Esophagus squamous epithelium (tissue), 5 donors: Measurements from ENCODE around the gene SPG11. TPM values are rescaled to one million over a fixed set of nuclear protein-coding genes. Genes with fewer than 3 reads are reported as not detected.
"Not testable (repeated sequence)": the region's sequence is repeated elsewhere in the genome, so short reads cannot be mapped to it uniquely, and the experiment has no call there.

ENCODE experiments used
- DNase-seq: peaks from one replicate; lab custom pipeline; 2025; lab: John Stamatoyannopoulos, UW
- H3K27ac ChIP-seq, 4 donors: fragments of 200-600 bp; sonication (generic); one replicate each; pipeline ENCODE4 v1.5.1; 2016 to 2019; ENCODE audit warnings: mild to moderate bottlenecking in 1 of 4
- H3K27me3 ChIP-seq, 4 donors: fragments of 200-600 bp; sonication (generic); 1 replicate in 3 of 4; 2 replicates in 1 of 4; pipeline versions ENCODE4 v1.5.1 to v1.6.0; 2017 to 2021; ENCODE audit warnings: antibody characterized with exemption in 1 of 4
- H3K36me3 ChIP-seq, 3 donors: fragments of 200-600 bp; sonication (generic); one replicate each; pipeline ENCODE4 v1.5.1; 2016 to 2019
- H3K4me1 ChIP-seq, 3 donors: fragments of 200-600 bp; sonication (generic); one replicate each; pipeline ENCODE4 v1.5.1; 2017 to 2019
- H3K4me3 ChIP-seq, 4 donors: fragments of 200-600 bp; sonication (generic); 1 replicate in 3 of 4; 2 replicates in 1 of 4; pipeline ENCODE4 v1.5.1; 2016 to 2019; ENCODE audit warnings: mild to moderate bottlenecking in 2 of 4, moderate library complexity in 1 of 4
- H3K9me3 ChIP-seq, 3 donors: fragments of 200-600 bp; sonication (generic); one replicate each; pipeline ENCODE4 v1.5.1; 2016 to 2019
- POLR2A ChIP-seq, 4 donors: fragments of 450-650 bp; IDR thresholded peaks; one replicate each; pipeline ENCODE4 v1.6.1; 2017; ENCODE audit warnings: antibody characterized with exemption in 4 of 4, mild to moderate bottlenecking in 4 of 4, moderate library complexity in 3 of 4
- WGBS, 2 donors: methylation state at CpG; one replicate each; pipeline ENCODE4 v1.1.5; 2018; 5-methylcytosine and 5-hydroxymethylcytosine counted together
- intact Hi-C: fragments of 100-400 bp; cut with DNase I; formaldehyde crosslinking; loops from one replicate; pipeline ENCODE4 v1.15.0; 2022
- total RNA-seq, 4 donors: library from RNA; depleted of rRNA; stranded (reverse); fragments of >200 nt; gene quantifications; one replicate each; pipeline ENCODE4 v1.1.0, GENCODE V29; 2016
- TF ChIP-seq, protein P1 (sequence below), 6 experiments: fragments of 450-650 bp in 4 of 6; fragments of 200-600 bp in 2 of 6; sonication (generic) in 2 of 6; IDR thresholded peaks; one replicate each; pipeline ENCODE4 v1.5.1; 2016 to 2019; ENCODE audit warnings: antibody characterized with exemption in 6 of 6, mild to moderate bottlenecking in 4 of 6, moderate library complexity in 4 of 6
- donor health status: DM: yes; HTN: yes; CAD: no.

The SPG11 gene
- total RNA-seq, 4 donors from 2014 or later, result 43.9 to 84.3 (median 50.0) TPM

- Histone ChIP-seq H3K4me3 (no peak overlapping the region), H3K27me3 (no peaks in the 10 kb centered on the region), H3K9me3 (peaks cover 0 to 5% (median 0%) of the 10 kb centered on the region in 3 donors), H3K27ac (no peak overlapping the region), H3K4me1 (peaks cover 0 to 14% (median 0%) of the 10 kb centered on the region in 3 donors), H3K36me3 (peaks cover 25 to 100% (median 45%) of the 10 kb centered on the region in 3 donors)
- no peak for DNase-seq
- no peak for TF ChIP-seq POLR2A (IDR thresholded peaks at IDR 0.05)
- intact Hi-C loops, result no loop called here
- WGBS, 2 donors, result 94 to 100% methylated on average over 3 to 4 of the region's 4 CpGs
These were observed 97.3 kb downstream of the SPG11 start for GRCh38 chr15:44566155-44566540.

- Histone ChIP-seq H3K4me1 (peaks cover 0 to 14% (median 0%) of the 10 kb centered on the region in 3 donors), H3K4me3 (no peak overlapping the region), H3K9me3 (peaks cover 0 to 5% (median 0%) of the 10 kb centered on the region in 3 donors), H3K27me3 (no peaks in the 10 kb centered on the region), H3K36me3 (peaks cover 25 to 100% (median 42%) of the 10 kb centered on the region in 3 donors), H3K27ac (no peak overlapping the region)
- intact Hi-C loops, result no loop called here
- 93 to 94% methylated on average over 3 to 7 of the region's 8 CpGs for WGBS, 2 donors
- TF ChIP-seq POLR2A (IDR thresholded peaks at IDR 0.05), result no peak
- TF ChIP-seq, protein P1, sequence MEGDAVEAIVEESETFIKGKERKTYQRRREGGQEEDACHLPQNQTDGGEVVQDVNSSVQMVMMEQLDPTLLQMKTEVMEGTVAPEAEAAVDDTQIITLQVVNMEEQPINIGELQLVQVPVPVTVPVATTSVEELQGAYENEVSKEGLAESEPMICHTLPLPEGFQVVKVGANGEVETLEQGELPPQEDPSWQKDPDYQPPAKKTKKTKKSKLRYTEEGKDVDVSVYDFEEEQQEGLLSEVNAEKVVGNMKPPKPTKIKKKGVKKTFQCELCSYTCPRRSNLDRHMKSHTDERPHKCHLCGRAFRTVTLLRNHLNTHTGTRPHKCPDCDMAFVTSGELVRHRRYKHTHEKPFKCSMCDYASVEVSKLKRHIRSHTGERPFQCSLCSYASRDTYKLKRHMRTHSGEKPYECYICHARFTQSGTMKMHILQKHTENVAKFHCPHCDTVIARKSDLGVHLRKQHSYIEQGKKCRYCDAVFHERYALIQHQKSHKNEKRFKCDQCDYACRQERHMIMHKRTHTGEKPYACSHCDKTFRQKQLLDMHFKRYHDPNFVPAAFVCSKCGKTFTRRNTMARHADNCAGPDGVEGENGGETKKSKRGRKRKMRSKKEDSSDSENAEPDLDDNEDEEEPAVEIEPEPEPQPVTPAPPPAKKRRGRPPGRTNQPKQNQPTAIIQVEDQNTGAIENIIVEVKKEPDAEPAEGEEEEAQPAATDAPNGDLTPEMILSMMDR (IDR thresholded peaks at IDR 0.05), result no peak
- DNase-seq, result no peak
These were observed 97.9 kb downstream of the SPG11 start for GRCh38 chr15:44565387-44566154.

GRCh38 chr15:44560926-44561325 lies 102.5 kb downstream of the SPG11 start:
- intact Hi-C loops, H3K4me3 ChIP-seq, H3K27ac ChIP-seq, DNase-seq, H3K27me3 ChIP-seq, H3K9me3 ChIP-seq: not testable (repeated sequence)
- Histone ChIP-seq H3K4me1 (peaks cover 0 to 11% (median 0%) of the 10 kb centered on the region in 3 donors), H3K36me3 (peaks cover 23 to 100% (median 36%) of the 10 kb centered on the region in 3 donors)

DNA sequence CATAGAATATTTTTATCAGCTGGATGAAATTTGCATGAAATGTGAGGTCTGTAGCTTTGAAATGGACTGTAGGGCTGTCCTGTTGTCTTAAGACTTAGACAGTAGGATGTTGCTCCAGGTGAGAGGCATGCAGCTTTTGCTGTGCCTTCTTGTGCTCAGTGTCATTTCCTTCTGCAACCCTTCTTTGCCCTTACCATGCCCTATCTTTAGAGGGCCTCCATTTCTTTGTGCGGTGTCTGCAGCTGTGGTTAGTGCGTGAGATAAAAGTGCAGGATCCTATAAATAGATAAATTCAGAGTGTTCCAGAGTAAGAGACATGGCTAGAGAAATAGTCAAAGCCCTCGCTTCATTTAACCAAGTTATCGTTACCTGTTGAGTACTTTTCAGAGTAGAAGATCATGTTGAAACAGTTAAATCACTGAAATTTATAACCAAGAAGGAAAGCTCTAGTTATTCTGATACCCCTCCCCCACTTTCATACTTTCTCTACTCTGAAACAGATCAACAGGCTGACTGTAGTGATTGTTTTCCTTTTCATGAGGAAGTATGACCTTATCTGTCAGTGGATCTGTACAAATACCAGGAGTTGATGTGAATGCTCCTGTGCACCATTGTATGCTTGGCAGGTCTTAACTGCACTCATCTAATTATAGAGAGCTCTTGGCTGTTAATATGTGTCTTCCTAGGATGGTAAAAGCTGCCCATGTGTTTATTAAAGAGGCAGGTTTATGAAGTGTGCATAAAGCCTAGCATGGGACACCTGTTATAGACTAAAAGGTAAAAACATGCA lies 108.3 kb downstream of the SPG11 start:
- Histone ChIP-seq H3K4me1 (peaks cover 0 to 13% (median 0%) of the 10 kb centered on the region in 3 donors), H3K4me3 (no peak overlapping the region), H3K27me3 (no peaks in the 10 kb centered on the region), H3K27ac (no peak overlapping the region), H3K36me3 (peaks cover 10 to 94% (median 17%) of the 10 kb centered on the region in 3 donors), H3K9me3 (no peaks in the 10 kb centered on the region)
- intact Hi-C loops, result no loop called here
- TF ChIP-seq, protein P1 (IDR thresholded peaks at IDR 0.05), result no peak
- no peak for TF ChIP-seq POLR2A (IDR thresholded peaks at IDR 0.05)
- no peak for DNase-seq
- WGBS, 2 donors, result 79 to 85% methylated on average over 3 to 4 of the region's 4 CpGs

DNA sequence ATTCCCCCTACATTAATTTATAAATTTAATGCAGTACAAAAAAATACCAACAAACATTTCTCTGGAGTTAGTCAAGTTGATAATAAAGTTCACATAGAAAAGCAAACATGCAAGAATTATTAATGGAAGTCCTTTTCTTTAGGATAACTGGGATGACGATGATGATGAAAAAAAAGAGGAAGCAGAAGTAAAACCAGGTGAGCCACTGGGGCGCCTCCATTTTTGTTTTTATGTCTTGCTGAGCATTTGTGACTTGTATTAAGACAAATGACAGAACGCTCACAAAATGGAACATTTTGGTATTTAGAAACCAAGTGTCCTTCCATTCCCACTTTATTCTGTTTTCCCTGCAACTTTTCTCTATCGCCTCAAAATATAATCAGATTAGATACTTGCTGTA lies 112.7 kb downstream of the SPG11 start:
- peaks cover 0 to 20% (median 8%) of the 10 kb centered on the region in 3 donors for H3K4me1 ChIP-seq
- no peaks in the 10 kb centered on the region for H3K9me3 ChIP-seq
- no peak for DNase-seq
- peaks cover 6 to 63% (median 9%) of the 10 kb centered on the region in 3 donors for H3K36me3 ChIP-seq
- intact Hi-C loops, result no loop called here
- H3K27me3 ChIP-seq, result no peaks in the 10 kb centered on the region
- H3K27ac ChIP-seq, result no peak overlapping the region
- 81 to 84% methylated on average over 4 of the region's 4 CpGs for WGBS, 2 donors
- H3K4me3 ChIP-seq, result no peak overlapping the region
- TF ChIP-seq POLR2A (IDR thresholded peaks at IDR 0.05), result no peak
- TF ChIP-seq, protein P1 (IDR thresholded peaks at IDR 0.05), result no peak

GRCh38 chr15:44550256-44550655 lies 113.2 kb downstream of the SPG11 start:
- 33 to 36% methylated on average over 3 of the region's 3 CpGs for WGBS, 2 donors
- no peak overlapping the region for H3K4me3 ChIP-seq
- H3K4me1 ChIP-seq, result peaks cover 0 to 25% (median 8%) of the 10 kb centered on the region in 3 donors
- TF ChIP-seq POLR2A (IDR thresholded peaks at IDR 0.05), result no peak
- TF ChIP-seq, protein P1 (IDR thresholded peaks at IDR 0.05), result peak in 4 of 6 experiments; percentile 13 to 48 (median 39)
- peaks cover 4 to 58% (median 6%) of the 10 kb centered on the region in 3 donors for H3K36me3 ChIP-seq
- H3K27ac ChIP-seq, result no peak overlapping the region
- no peak for DNase-seq
- no peaks in the 10 kb centered on the region for H3K9me3 ChIP-seq
- intact Hi-C loops, result no loop called here
- no peaks in the 10 kb centered on the region for H3K27me3 ChIP-seq

DNA sequence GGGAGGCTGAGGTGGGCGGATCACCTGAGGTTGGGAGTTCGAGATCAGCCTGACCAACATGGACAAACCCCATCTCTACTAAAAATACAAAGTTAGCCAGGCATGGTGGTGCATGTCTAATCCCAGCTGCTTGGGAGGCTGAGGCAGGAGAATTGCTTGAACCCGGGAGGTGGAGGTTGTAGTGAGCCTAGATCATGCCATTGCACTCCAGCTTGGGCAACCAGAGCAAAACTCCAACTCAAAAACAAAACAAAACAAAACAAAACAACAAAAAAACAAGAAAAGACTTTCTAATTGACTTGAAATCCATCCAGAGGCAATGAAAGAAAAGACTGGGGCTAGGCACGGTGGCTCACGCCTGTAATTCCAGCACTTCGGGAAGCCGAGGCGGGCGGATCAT lies 114.3 kb downstream of the SPG11 start:
- intact Hi-C loops, H3K27ac ChIP-seq, H3K9me3 ChIP-seq, DNase-seq, H3K4me3 ChIP-seq, H3K27me3 ChIP-seq: not testable (repeated sequence)
- H3K36me3 ChIP-seq, result peaks cover 0 to 49% (median 6%) of the 10 kb centered on the region in 3 donors
- peaks cover 4 to 34% (median 8%) of the 10 kb centered on the region in 3 donors for H3K4me1 ChIP-seq
- 91 to 95% methylated on average over 9 of the region's 9 CpGs for WGBS, 2 donors
